OCI-LY1 (cell line): ENCODE data around the gene STAT5A.

Source experiments
- H2AFZ ChIP-seq: fragments of 200-600 bp; sonication (generic), shearing (Covaris generic); 2 replicates; pipeline ENCODE4 v1.6.0; 2014; ENCODE audit warnings: antibody characterized with exemption, mild to moderate bottlenecking, low read length
- H3F3A ChIP-seq: fragments of 200-600 bp; sonication (generic), shearing (Covaris generic); 2 replicates; pipeline ENCODE4 v1.6.0; 2014; ENCODE audit warnings: mild to moderate bottlenecking, antibody characterized with exemption, low read length, moderate library complexity; ENCODE audit not compliant: insufficient read depth
- H3K27ac ChIP-seq: fragments of 200-600 bp; sonication (generic); 2 replicates; pipeline ENCODE4 v1.5.1; 2014; ENCODE audit warnings: low read length, mixed run types, mild to moderate bottlenecking, low read depth; ENCODE audit not compliant: poor library complexity, severe bottlenecking
- H3K27me3 ChIP-seq: fragments of 200-600 bp; sonication (generic); 2 replicates; pipeline ENCODE4 v1.6.0; 2014; ENCODE audit warnings: antibody characterized with exemption, mild to moderate bottlenecking, low read length, moderate library complexity; ENCODE audit not compliant: insufficient read depth
- H3K36me3 ChIP-seq: fragments of 200-600 bp; sonication (generic); 2 replicates; pipeline ENCODE4 v1.6.1; 2014; ENCODE audit warnings: mild to moderate bottlenecking, antibody characterized with exemption, low read length, moderate library complexity, mixed read lengths; ENCODE audit not compliant: insufficient read depth
- H3K4me1 ChIP-seq: fragments of 200-600 bp; sonication (generic); 2 replicates; pipeline ENCODE4 v1.5.1; 2014; ENCODE audit warnings: mild to moderate bottlenecking, low read length, moderate library complexity; ENCODE audit not compliant: insufficient read depth, severe bottlenecking
- H3K4me2 ChIP-seq: fragments of 200-600 bp; sonication (generic), shearing (Covaris generic); 2 replicates; pipeline ENCODE4 v1.6.1; 2014; ENCODE audit warnings: low read length
- H3K4me3 ChIP-seq: fragments of 200-600 bp; sonication (generic); 2 replicates; pipeline ENCODE4 v1.5.1; 2014; ENCODE audit warnings: low read length, low read depth, mild to moderate bottlenecking, mixed read lengths; ENCODE audit not compliant: poor library complexity, severe bottlenecking
- H3K79me2 ChIP-seq: fragments of 200-600 bp; shearing (Covaris generic); 2 replicates; pipeline ENCODE4 v1.6.1; 2016; ENCODE audit warnings: mixed run types, low read length, mixed read lengths; ENCODE audit not compliant: insufficient read depth
- H3K9ac ChIP-seq: fragments of 200-600 bp; sonication (generic), shearing (Covaris generic); 2 replicates; pipeline ENCODE4 v1.6.1; 2014; ENCODE audit warnings: mild to moderate bottlenecking, low read length, mixed read lengths
- H3K9me2 ChIP-seq: fragments of 200-600 bp; sonication (generic), shearing (Covaris generic); 2 replicates; pipeline ENCODE4 v1.6.1; 2014; ENCODE audit warnings: low read depth, mild to moderate bottlenecking, low read length, mixed read lengths
- H3K9me3 ChIP-seq: fragments of 200-600 bp; shearing (Covaris generic); 2 replicates; pipeline ENCODE4 v1.6.1; 2014; ENCODE audit warnings: low read length, mixed read lengths
- H4K20me1 ChIP-seq: fragments of 200-600 bp; sonication (generic), shearing (Covaris generic); 2 replicates; pipeline ENCODE4 v1.6.0; 2016; ENCODE audit warnings: mild to moderate bottlenecking, low read length; ENCODE audit not compliant: insufficient read depth
- CTCF ChIP-seq: fragments of 200-600 bp; sonication (generic), shearing (Covaris generic); IDR thresholded peaks from 2 replicates; pipeline ENCODE4 v1.5.1; 2017; ENCODE audit warnings: mild to moderate bottlenecking, antibody characterized with exemption, low read length, moderate library complexity, mixed read lengths
- EZH2 ChIP-seq: fragments of 200-600 bp; sonication (generic), shearing (Covaris generic); IDR thresholded peaks from 2 replicates; pipeline ENCODE4 v1.8.0; 2017; ENCODE audit warnings: borderline replicate concordance, mixed run types, mild to moderate bottlenecking, antibody characterized with exemption, low read length, moderate library complexity, mixed read lengths

STAT5A gene

DNA sequence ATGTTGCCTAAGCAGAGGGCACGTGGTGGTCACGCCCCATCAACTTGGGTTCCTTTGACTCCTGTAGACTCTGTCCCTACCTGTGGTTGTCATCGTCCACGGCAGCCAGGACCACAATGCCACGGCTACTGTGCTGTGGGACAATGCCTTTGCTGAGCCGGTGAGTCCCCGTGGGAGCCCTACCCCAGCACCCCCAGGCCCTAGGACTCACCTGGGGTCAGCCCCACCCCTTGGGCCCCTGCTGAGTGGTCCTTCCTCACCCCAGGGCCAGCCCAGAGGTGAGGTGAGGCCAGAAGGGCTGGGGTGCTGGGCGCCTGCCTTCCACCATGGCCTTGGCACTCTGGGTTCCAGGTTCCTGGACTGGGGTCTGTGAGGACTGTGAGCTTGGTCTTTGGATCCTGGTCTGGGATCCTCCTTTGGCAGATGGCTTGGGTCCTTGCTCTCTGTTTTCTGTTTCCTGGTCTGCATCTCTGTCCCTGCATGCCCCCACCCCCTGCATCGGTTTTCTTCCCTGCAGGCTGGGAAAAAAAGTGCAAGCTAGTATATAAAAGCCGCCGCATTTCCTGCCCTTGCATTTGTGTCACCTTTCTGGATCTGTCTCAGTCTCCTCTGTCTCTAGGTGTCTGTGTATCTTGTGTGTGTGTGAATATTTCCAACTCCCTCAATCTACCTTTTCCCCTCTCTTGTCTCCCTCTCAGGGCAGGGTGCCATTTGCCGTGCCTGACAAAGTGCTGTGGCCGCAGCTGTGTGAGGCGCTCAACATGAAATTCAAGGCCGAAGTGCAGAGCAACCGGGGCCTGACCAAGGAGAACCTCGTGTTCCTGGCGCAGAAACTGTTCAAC is 17.5 kb downstream of the STAT5A start:
- no peaks in the 10 kb centered on the region for H4K20me1 ChIP-seq
- no peaks in the 10 kb centered on the region for H3K9me2 ChIP-seq
- H3F3A ChIP-seq: no peaks in the 10 kb centered on the region
- no peak overlapping the region for H2AFZ ChIP-seq
- no peak overlapping the region for H3K9ac ChIP-seq
- no peak overlapping the region for H3K27ac ChIP-seq
- H3K4me3 ChIP-seq: no peak overlapping the region
- no peak for TF ChIP-seq CTCF
- no peak for TF ChIP-seq EZH2
- no peaks in the 10 kb centered on the region for H3K9me3 ChIP-seq
- H3K4me2 ChIP-seq: no peak overlapping the region
- no peaks in the 10 kb centered on the region for H3K4me1 ChIP-seq
- H3K79me2 ChIP-seq: no peaks in the 10 kb centered on the region
- H3K36me3 ChIP-seq: no peaks in the 10 kb centered on the region
- H3K27me3 ChIP-seq: peaks cover 6% of the 10 kb centered on the region; the same call in 1 of the 2 replicates

- Histone ChIP-seq H3F3A (no peaks in the 10 kb centered on the region), H3K79me2 (no peaks in the 10 kb centered on the region), H3K36me3 (no peaks in the 10 kb centered on the region), H3K27me3 (peaks cover 6% of the 10 kb centered on the region; the same call in 1 of the 2 replicates), H2AFZ (no peak overlapping the region), H3K27ac (no peak overlapping the region), H3K4me2 (no peak overlapping the region), H3K4me1 (no peaks in the 10 kb centered on the region), H4K20me1 (no peaks in the 10 kb centered on the region), H3K9me3 (no peaks in the 10 kb centered on the region), H3K9ac (no peak overlapping the region), H3K9me2 (no peaks in the 10 kb centered on the region), H3K4me3 (no peak overlapping the region)
- TF ChIP-seq CTCF (no peak), EZH2 (no peak)
These were observed 18.0 kb downstream of the STAT5A start for GRCh38 chr17:42306385-42306667.

GRCh38 chr17:42307362-42307927 is 19.1 kb downstream of the STAT5A start:
- H3K9me3 ChIP-seq: no peaks in the 10 kb centered on the region
- H3K9ac ChIP-seq: no peak overlapping the region
- H3K9me2 ChIP-seq: no peaks in the 10 kb centered on the region
- H4K20me1 ChIP-seq: no peaks in the 10 kb centered on the region
- H3K36me3 ChIP-seq: no peaks in the 10 kb centered on the region
- no peaks in the 10 kb centered on the region for H3K79me2 ChIP-seq
- TF ChIP-seq CTCF (no peak), EZH2 (no peak)
- no peak overlapping the region for H3K27ac ChIP-seq
- no peak overlapping the region for H2AFZ ChIP-seq
- H3K4me3 ChIP-seq: no peak overlapping the region
- peaks cover 6% of the 10 kb centered on the region for H3K4me1 ChIP-seq
- H3K27me3 ChIP-seq: peaks cover 6% of the 10 kb centered on the region; the same call in 1 of the 2 replicates
- H3F3A ChIP-seq: no peaks in the 10 kb centered on the region
- H3K4me2 ChIP-seq: no peak overlapping the region
